HEK293 (cell line): ENCODE measurements around the gene TBX10.
A peak's percentile ranks its signal among the peaks of the same experiment; 100 is the strongest.

ENCODE experiments used
- CTCF ChIA-PET: fragments of 350-600 bp; formaldehyde crosslinking; extraction: SDS; loops from one replicate; lab custom pipeline; 2021; ENCODE audit warnings: antibody characterized with exemption; lab: Yijun Ruan, JAX
- POLR2A ChIA-PET: fragments of 300-600 bp; formaldehyde crosslinking; extraction: SDS; loops from one replicate; lab custom pipeline; 2020; ENCODE audit warnings: antibody characterized with exemption, inconsistent platforms; lab: Yijun Ruan, JAX
- H3K27ac ChIP-seq: fragments of 200-500 bp; sonication (Bioruptor generic); 2 replicates; pipeline ENCODE4 v1.5.1; 2014; ENCODE audit warnings: low read depth, low read length, control low read depth, inconsistent platforms; ENCODE audit errors: extremely low read depth
- H3K36me3 ChIP-seq, 2 experiments: fragments of 200-500 bp in 1 of 2; sonication (Bioruptor generic) in 1 of 2; 1 replicate in 1 of 2; 2 replicates in 1 of 2; pipeline ENCODE4 v1.5.1; 2014 to 2017; ENCODE audit warnings: inconsistent platforms in 2 of 2, low read length in 2 of 2; ENCODE audit not compliant: control insufficient read depth in 2 of 2, insufficient read depth in 1 of 2
- H3K4me1 ChIP-seq: fragments of 200-500 bp; sonication (Bioruptor generic); 2 replicates; pipeline ENCODE4 v1.5.1; 2014; ENCODE audit warnings: mild to moderate bottlenecking, low read length, inconsistent platforms; ENCODE audit not compliant: control insufficient read depth, insufficient read depth
- H3K4me3 ChIP-seq: 2 replicates; pipeline ENCODE4 v1.5.1; 2011; ENCODE audit warnings: low read depth, mild to moderate bottlenecking, control low read depth, low read length, moderate library complexity
- H3K9me3 ChIP-seq: fragments of 200-500 bp; sonication (Bioruptor generic); 2 replicates; pipeline ENCODE4 v1.5.1; 2014; ENCODE audit warnings: low read depth, low read length, inconsistent platforms; ENCODE audit not compliant: control insufficient read depth, insufficient read depth
- BCL11B ChIP-seq: fragments of 450-650 bp; formaldehyde crosslinking; IDR thresholded peaks from 2 replicates; pipeline ENCODE4 v1.5.1; 2016; ENCODE audit warnings: low read depth, missing biosample characterization, missing genetic modification characterization
- HOXA7 ChIP-seq: sonication (generic); formaldehyde crosslinking; IDR thresholded peaks from 2 replicates; pipeline ENCODE4 v1.8.1; 2022; ENCODE audit warnings: missing genetic modification reagents, borderline replicate concordance
- PRDM6 ChIP-seq: fragments of 450-650 bp; formaldehyde crosslinking; IDR thresholded peaks from 2 replicates; pipeline ENCODE4 v1.5.1; 2017; ENCODE audit warnings: missing biosample characterization, missing genetic modification characterization
- YY1 ChIP-seq: fragments of 450-650 bp; formaldehyde crosslinking; IDR thresholded peaks from 2 replicates; pipeline ENCODE4 v1.5.1; 2018; ENCODE audit warnings: missing biosample characterization, missing genetic modification characterization
- ZBTB1 ChIP-seq: fragments of 450-650 bp; formaldehyde crosslinking; IDR thresholded peaks from 2 replicates; pipeline ENCODE4 v1.5.1; 2016; ENCODE audit warnings: missing biosample characterization, missing genetic modification characterization
- ZBTB21 ChIP-seq: fragments of 450-650 bp; formaldehyde crosslinking; IDR thresholded peaks from 2 replicates; pipeline ENCODE4 v1.5.1; 2017; ENCODE audit warnings: missing biosample characterization, missing genetic modification characterization
- ZBTB8A ChIP-seq: fragments of 450-650 bp; formaldehyde crosslinking; IDR thresholded peaks from 2 replicates; pipeline ENCODE4 v1.5.1; 2016; ENCODE audit warnings: missing biosample characterization, missing genetic modification characterization
- ZNF112 ChIP-seq: fragments of 450-650 bp; formaldehyde crosslinking; IDR thresholded peaks from 2 replicates; pipeline ENCODE4 v1.5.0; 2017; ENCODE audit warnings: missing biosample characterization, missing genetic modification characterization
- ZNF121 ChIP-seq: fragments of 450-650 bp; formaldehyde crosslinking; IDR thresholded peaks from 2 replicates; pipeline ENCODE4 v1.5.1; 2016; ENCODE audit warnings: missing biosample characterization, missing genetic modification characterization
- ZNF140 ChIP-seq: fragments of 450-650 bp; formaldehyde crosslinking; IDR thresholded peaks from 2 replicates; pipeline ENCODE4 v1.5.1; 2016; ENCODE audit warnings: missing biosample characterization, missing genetic modification characterization
- ZNF155 ChIP-seq: fragments of 450-650 bp; formaldehyde crosslinking; IDR thresholded peaks from 2 replicates; pipeline ENCODE4 v1.5.1; 2016; ENCODE audit warnings: missing biosample characterization, missing genetic modification characterization
- ZNF19 ChIP-seq: fragments of 450-650 bp; formaldehyde crosslinking; IDR thresholded peaks from 2 replicates; pipeline ENCODE4; 2016; ENCODE audit warnings: missing biosample characterization, missing genetic modification characterization, low read depth
- ZNF211 ChIP-seq: fragments of 450-650 bp; formaldehyde crosslinking; IDR thresholded peaks from 2 replicates; pipeline ENCODE4 v1.5.1; 2016; ENCODE audit warnings: low read depth, missing biosample characterization, missing genetic modification characterization
- ZNF239 ChIP-seq: fragments of 450-650 bp; formaldehyde crosslinking; IDR thresholded peaks from 2 replicates; pipeline ENCODE4 v1.5.1; 2016; ENCODE audit warnings: missing biosample characterization, missing genetic modification characterization
- ZNF266 ChIP-seq: fragments of 450-650 bp; formaldehyde crosslinking; IDR thresholded peaks from 2 replicates; pipeline ENCODE4 v1.5.1; 2016; ENCODE audit warnings: missing biosample characterization, missing genetic modification characterization, low read depth
- ZNF37A ChIP-seq: fragments of 450-650 bp; IDR thresholded peaks from 2 replicates; pipeline ENCODE4 v1.5.1; 2018; ENCODE audit warnings: missing biosample characterization, missing genetic modification characterization
- ZNF426 ChIP-seq: fragments of 450-650 bp; formaldehyde crosslinking; IDR thresholded peaks from 2 replicates; pipeline ENCODE4 v1.5.1; 2017; ENCODE audit warnings: missing biosample characterization, missing genetic modification characterization, mild to moderate bottlenecking, inconsistent platforms, moderate library complexity
- ZNF555 ChIP-seq: fragments of 450-650 bp; formaldehyde crosslinking; conservative IDR thresholded peaks from 2 replicates; pipeline ENCODE4 v1.5.1; 2017; ENCODE audit warnings: missing biosample characterization, mild to moderate bottlenecking, missing genetic modification characterization, inconsistent platforms
- ZNF558 ChIP-seq: fragments of 450-650 bp; formaldehyde crosslinking; IDR thresholded peaks from 2 replicates; pipeline ENCODE4 v1.5.1; 2016; ENCODE audit warnings: missing biosample characterization, missing genetic modification characterization
- ZNF629 ChIP-seq: fragments of 450-650 bp; formaldehyde crosslinking; IDR thresholded peaks from 2 replicates; pipeline ENCODE4 v1.5.1; 2017; ENCODE audit warnings: missing biosample characterization, missing genetic modification characterization
- ZNF654 ChIP-seq: fragments of 450-650 bp; formaldehyde crosslinking; IDR thresholded peaks from 2 replicates; pipeline ENCODE4 v1.5.1; 2016; ENCODE audit warnings: low read depth, missing biosample characterization, missing genetic modification characterization
- ZNF664 ChIP-seq: fragments of 450-650 bp; formaldehyde crosslinking; IDR thresholded peaks from 2 replicates; pipeline ENCODE4 v1.5.1; 2016; ENCODE audit warnings: missing biosample characterization, missing genetic modification characterization
- ZXDB ChIP-seq: fragments of 450-650 bp; formaldehyde crosslinking; IDR thresholded peaks from 2 replicates; pipeline ENCODE4 v1.5.1; 2016; ENCODE audit warnings: missing biosample characterization, missing genetic modification characterization
- TF ChIP-seq, protein P1 (sequence below): fragments of 450-650 bp; formaldehyde crosslinking; conservative IDR thresholded peaks from 2 replicates; pipeline ENCODE4 v1.5.1; 2016; ENCODE audit warnings: low read depth, missing biosample characterization, missing genetic modification characterization

Gene TBX10

GRCh38 chr11:67652965-67653845 is 13.6 kb upstream of the TBX10 start:
- H3K4me3 ChIP-seq = no peak overlapping the region
- H3K27ac ChIP-seq = no peak overlapping the region
- POLR2A ChIA-PET = no interaction called here
- no peaks in the 10 kb centered on the region for H3K36me3 ChIP-seq
- TF ChIP-seq ZNF112 (tag by site-specific recombination) = no peak
- TF ChIP-seq PRDM6 (tag by site-specific recombination) = no peak
- TF ChIP-seq ZNF121 = peak; percentile 73; the same call in 1 of the 2 replicates
- no peaks in the 10 kb centered on the region for H3K9me3 ChIP-seq
- CTCF ChIA-PET = interaction anchor here (1.2 to 1.6 kb wide), 2 partner anchors 10 to 23 kb away, joined by 4 to 6 read pairs; partner anchors contain the start of gene NUDT8
- H3K4me1 ChIP-seq = no peaks in the 10 kb centered on the region

DNA sequence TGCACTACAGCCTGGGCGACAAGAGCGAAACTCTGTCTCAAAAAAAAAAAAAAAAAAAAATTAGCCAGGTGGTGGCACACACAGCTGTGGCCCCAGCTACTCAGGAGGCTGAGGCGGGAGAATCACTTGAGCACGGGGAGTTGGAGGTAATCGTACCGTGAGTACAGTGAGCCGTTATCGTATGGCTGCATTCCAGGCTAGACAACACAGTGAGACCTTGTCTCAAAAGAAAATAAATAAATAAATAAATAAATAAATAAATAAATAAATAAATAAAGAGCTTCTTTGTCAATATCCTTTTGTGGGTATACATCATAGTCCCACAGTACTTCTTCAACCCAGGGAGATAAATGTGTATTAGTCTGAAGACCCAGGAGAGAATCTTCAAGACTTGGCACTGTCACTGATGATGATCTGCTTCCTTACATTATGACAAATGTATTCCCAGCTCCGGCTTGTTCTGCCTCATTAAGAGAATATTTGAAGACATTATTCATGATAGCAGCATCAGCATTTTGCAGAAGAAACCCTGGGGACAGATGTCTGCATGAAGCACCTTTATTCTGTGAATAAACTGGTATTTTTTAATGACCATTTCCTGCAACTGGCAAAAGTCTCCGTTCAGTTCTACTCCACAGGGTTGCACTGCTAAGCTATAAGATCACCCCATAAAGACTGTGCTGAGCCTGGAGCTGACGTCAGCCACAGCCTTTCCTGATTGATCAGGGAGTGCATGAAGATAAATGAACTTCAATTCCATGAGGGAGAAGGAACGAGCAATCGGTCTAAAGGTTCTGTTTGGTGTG is 12.6 kb upstream of the TBX10 start:
- Histone ChIP-seq H3K36me3 (no peaks in the 10 kb centered on the region), H3K9me3 (no peaks in the 10 kb centered on the region), H3K27ac (no peak overlapping the region), H3K4me1 (no peaks in the 10 kb centered on the region), H3K4me3 (no peak overlapping the region)
- POLR2A ChIA-PET = interaction anchor here (0.7 kb wide), 2 partner anchors 11 to 33 kb away, joined by 3 to 4 read pairs; no protein-coding TSS in a partner anchor
- CTCF ChIA-PET = interaction anchor here (0.6 to 3.1 kb wide), 8 partner anchors 7 to 149 kb away, joined by 3 to 14 read pairs (median 4); partner anchors contain the start of genes NUDT8 and TBX10
- peak; percentile 52 for TF ChIP-seq ZNF555 (tag by site-specific recombination)
- peak; percentile 58; the same call in 1 of the 2 replicates for TF ChIP-seq ZNF140 (tag by site-specific recombination)
- peak; percentile 44; the same call in 1 of the 2 replicates for TF ChIP-seq ZNF266 (tag by site-specific recombination)
- TF ChIP-seq BCL11B (tag by site-specific recombination) = no peak
- TF ChIP-seq ZNF37A = no peak
- 0 out of 2 replicates have a peak, but pooled peaks have one; percentile 15 for TF ChIP-seq ZBTB21 (tag by site-specific recombination)
- no peak for TF ChIP-seq ZNF211 (tag by site-specific recombination)
- TF ChIP-seq ZNF629 (tag by site-specific recombination) = 0 out of 2 replicates have a peak, but pooled peaks have one; percentile 24
- peak; percentile 63 for TF ChIP-seq ZNF426 (tag by site-specific recombination)
- 0 out of 2 replicates have a peak, but pooled peaks have one; percentile 16 for TF ChIP-seq ZXDB (tag by site-specific recombination)
- TF ChIP-seq ZNF155 (tag by site-specific recombination) = no peak
- peak; percentile 28 for TF ChIP-seq ZNF654 (tag by site-specific recombination)
- TF ChIP-seq ZBTB1 (tag by site-specific recombination) = no peak
- TF ChIP-seq, protein P1, sequence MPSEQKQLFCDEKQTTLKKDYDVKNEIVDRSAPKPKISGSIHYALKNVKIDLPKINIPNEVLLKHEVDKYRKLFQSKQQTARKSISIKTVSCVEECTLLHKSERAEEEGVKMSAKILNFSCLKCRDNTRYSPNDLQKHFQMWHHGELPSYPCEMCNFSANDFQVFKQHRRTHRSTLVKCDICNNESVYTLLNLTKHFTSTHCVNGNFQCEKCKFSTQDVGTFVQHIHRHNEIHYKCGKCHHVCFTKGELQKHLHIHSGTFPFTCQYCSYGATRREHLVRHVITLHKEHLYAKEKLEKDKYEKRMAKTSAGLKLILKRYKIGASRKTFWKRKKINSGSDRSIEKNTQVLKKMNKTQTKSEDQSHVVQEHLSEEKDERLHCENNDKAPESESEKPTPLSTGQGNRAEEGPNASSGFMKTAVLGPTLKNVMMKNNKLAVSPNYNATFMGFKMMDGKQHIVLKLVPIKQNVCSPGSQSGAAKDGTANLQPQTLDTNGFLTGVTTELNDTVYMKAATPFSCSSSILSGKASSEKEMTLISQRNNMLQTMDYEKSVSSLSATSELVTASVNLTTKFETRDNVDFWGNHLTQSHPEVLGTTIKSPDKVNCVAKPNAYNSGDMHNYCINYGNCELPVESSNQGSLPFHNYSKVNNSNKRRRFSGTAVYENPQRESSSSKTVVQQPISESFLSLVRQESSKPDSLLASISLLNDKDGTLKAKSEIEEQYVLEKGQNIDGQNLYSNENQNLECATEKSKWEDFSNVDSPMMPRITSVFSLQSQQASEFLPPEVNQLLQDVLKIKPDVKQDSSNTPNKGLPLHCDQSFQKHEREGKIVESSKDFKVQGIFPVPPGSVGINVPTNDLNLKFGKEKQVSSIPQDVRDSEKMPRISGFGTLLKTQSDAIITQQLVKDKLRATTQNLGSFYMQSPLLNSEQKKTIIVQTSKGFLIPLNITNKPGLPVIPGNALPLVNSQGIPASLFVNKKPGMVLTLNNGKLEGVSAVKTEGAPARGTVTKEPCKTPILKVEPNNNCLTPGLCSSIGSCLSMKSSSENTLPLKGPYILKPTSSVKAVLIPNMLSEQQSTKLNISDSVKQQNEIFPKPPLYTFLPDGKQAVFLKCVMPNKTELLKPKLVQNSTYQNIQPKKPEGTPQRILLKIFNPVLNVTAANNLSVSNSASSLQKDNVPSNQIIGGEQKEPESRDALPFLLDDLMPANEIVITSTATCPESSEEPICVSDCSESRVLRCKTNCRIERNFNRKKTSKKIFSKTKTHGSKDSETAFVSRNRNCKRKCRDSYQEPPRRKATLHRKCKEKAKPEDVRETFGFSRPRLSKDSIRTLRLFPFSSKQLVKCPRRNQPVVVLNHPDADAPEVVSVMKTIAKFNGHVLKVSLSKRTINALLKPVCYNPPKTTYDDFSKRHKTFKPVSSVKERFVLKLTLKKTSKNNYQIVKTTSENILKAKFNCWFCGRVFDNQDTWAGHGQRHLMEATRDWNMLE = peak; percentile 84
- no peak for TF ChIP-seq ZNF239 (tag by site-specific recombination)
- TF ChIP-seq ZNF664 (tag by site-specific recombination) = 0 out of 2 replicates have a peak, but pooled peaks have one; percentile 20
- 0 out of 2 replicates have a peak, but pooled peaks have one; percentile 24 for TF ChIP-seq ZNF558
- TF ChIP-seq HOXA7 (CRISPR knock-in tag) = no peak
- no peak for TF ChIP-seq YY1 (tag by site-specific recombination)
- no peak for TF ChIP-seq ZNF19 (tag by site-specific recombination)
- peak; percentile 39; the same call in 1 of the 2 replicates for TF ChIP-seq ZBTB8A
